Osteocyte (in vitro differentiated cells): ENCODE results near the gene NFIA. TPM values are rescaled to one million over a fixed set of nuclear protein-coding genes. Genes with fewer than 3 reads are reported as not detected.

Experiments used
- DNase-seq: peaks from one replicate; pipeline ENCODE4 v3.0.0; 2021; ENCODE audit warnings: mixed read lengths; ENCODE audit not compliant: unreplicated experiment; ENCODE audit errors: extremely low spot score
- H3K27ac Mint-ChIP-seq: one replicate; pipeline ENCODE4 v1.8.0; 2021; ENCODE audit warnings: mild to moderate bottlenecking, mixed read lengths; ENCODE audit not compliant: unreplicated experiment
- H3K27me3 Mint-ChIP-seq: one replicate; pipeline ENCODE4 v1.8.0; 2021; ENCODE audit warnings: mixed read lengths; ENCODE audit not compliant: unreplicated experiment
- H3K36me3 Mint-ChIP-seq: one replicate; pipeline ENCODE4 v1.8.0; 2021; ENCODE audit warnings: mixed read lengths; ENCODE audit not compliant: unreplicated experiment
- H3K4me1 Mint-ChIP-seq: one replicate; pipeline ENCODE4 v1.8.0; 2021; ENCODE audit warnings: mixed read lengths; ENCODE audit not compliant: unreplicated experiment
- H3K4me3 Mint-ChIP-seq: one replicate; pipeline ENCODE4 v1.8.0; 2021; ENCODE audit warnings: mild to moderate bottlenecking, moderate library complexity, mixed read lengths; ENCODE audit not compliant: unreplicated experiment
- H3K9me3 Mint-ChIP-seq: one replicate; pipeline ENCODE4 v1.8.0; 2021; ENCODE audit warnings: mixed read lengths; ENCODE audit not compliant: unreplicated experiment
- CTCF ChIP-seq: fragments of 200-600 bp; sonication (generic); IDR thresholded peaks from 2 replicates; pipeline ENCODE4 v1.5.0; 2021; ENCODE audit warnings: antibody characterized with exemption, mild to moderate bottlenecking, moderate library complexity
- total RNA-seq: library from RNA; stranded (reverse); gene quantifications from 2 replicates; pipeline ENCODE4 v1.2.1, GENCODE V29; 2021

The NFIA gene
- total RNA-seq, 1 donor from 2014 or later, result 46.7 TPM

DNA sequence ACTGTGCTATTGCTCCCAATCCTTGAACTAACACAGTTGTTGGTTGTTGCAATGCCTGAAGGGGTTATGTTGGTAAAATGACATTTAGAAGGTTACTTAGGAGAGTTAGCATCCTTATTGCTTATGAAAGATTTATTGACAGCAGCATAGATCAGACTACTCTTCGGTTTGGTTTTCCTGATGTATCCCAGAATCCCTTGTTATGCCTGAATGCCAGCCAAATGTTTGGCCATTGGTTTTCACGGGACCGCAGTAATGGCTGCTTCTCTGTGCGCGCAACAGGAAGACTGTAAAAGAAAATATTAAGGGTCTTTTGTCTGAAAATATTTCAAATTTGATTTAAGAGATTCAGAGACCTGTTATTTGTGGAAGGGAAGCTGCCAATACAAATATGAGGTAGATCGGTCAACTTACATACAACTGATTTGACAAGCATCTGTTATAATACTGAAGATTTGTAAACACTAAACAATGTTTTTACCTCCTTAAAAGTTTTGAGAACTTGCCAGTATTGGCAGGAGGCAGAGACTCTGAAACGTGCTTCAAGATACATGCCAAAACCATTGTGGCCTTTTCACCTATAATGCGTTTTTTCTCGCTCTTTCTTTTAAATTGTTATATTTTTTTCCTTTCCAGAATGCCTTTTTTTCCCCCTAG is 8.3 kb downstream of the NFIA start:
- Mint-ChIP-seq H3K4me3 (no peak overlapping the region), H3K27me3 (no peaks in the 10 kb centered on the region), H3K4me1 (peaks cover 15% of the 10 kb centered on the region), H3K9me3 (no peaks in the 10 kb centered on the region), H3K36me3 (peaks cover 26% of the 10 kb centered on the region), H3K27ac (no peak overlapping the region)
- TF ChIP-seq CTCF, result no peak
- no peak for DNase-seq

DNA sequence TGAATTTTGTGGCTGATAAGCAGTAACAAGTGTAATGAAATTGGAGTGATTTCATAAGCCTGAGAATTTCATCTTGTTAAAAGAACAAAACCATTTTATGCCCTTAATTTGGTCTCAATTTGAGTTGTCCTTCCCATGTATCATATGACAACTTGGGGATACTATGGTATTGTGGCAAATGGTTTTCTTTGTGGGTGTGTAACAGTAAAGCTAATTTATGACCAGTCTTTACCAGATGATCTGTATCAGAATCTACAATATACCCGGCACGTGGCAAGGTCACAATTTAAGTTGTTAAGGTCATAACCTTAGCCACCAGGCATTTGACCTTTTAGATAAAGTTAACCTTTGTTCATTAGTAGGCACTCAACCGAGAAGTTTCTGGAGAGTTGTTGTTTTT is 9.1 kb downstream of the NFIA start:
- DNase-seq, result no peak
- H3K27ac Mint-ChIP-seq, result no peak overlapping the region
- TF ChIP-seq CTCF, result no peak
- no peak overlapping the region for H3K4me3 Mint-ChIP-seq
- H3K36me3 Mint-ChIP-seq, result peaks cover 26% of the 10 kb centered on the region
- H3K9me3 Mint-ChIP-seq, result no peaks in the 10 kb centered on the region
- H3K27me3 Mint-ChIP-seq, result no peaks in the 10 kb centered on the region
- peaks cover 9% of the 10 kb centered on the region for H3K4me1 Mint-ChIP-seq

DNA sequence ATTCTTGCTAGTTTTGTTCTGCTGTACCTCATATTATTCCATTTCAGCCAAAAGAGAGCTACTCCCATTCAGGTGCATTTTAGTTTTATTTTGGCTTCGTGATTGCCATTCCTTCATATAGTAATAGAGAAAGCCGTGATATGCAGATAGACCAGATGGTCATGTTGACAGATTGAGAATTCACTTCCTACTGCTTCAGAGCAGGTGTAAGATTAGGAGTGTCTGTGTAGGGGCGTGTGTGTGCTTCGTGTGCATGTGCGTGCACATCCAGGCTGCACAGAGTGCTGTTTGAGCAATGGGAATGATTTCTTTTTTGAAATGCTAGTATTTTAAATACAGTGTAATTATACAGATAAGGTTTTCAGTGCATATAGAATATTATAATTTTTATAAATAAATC is 10.3 kb downstream of the NFIA start:
- TF ChIP-seq CTCF, result no peak
- DNase-seq, result no peak
- Mint-ChIP-seq H3K4me3 (no peak overlapping the region), H3K36me3 (peaks cover 26% of the 10 kb centered on the region), H3K27me3 (no peaks in the 10 kb centered on the region), H3K9me3 (no peaks in the 10 kb centered on the region), H3K27ac (no peak overlapping the region), H3K4me1 (peaks cover 12% of the 10 kb centered on the region)

- Mint-ChIP-seq H3K27ac (no peak overlapping the region), H3K4me1 (peaks cover 12% of the 10 kb centered on the region)
Observed at GRCh38 chr1:61093525-61094137, 11.3 kb downstream of the NFIA start.

More at GRCh38 chr1:61093525-61094137, 11.3 kb downstream of the NFIA start:
- no peak for DNase-seq
- Mint-ChIP-seq H3K9me3 (no peaks in the 10 kb centered on the region), H3K27me3 (no peaks in the 10 kb centered on the region), H3K4me3 (no peak overlapping the region), H3K36me3 (peaks cover 17% of the 10 kb centered on the region)
- no peak for TF ChIP-seq CTCF
